Progenitor cell of endocrine pancreas (in vitro differentiated cells): ENCODE results near the gene MYO1H. TPM values are rescaled to one million over a fixed set of nuclear protein-coding genes. Genes with fewer than 3 reads are reported as not detected.

Experiments
- DNase-seq: peaks from one replicate; pipeline ENCODE4 v3.0.0; 2021; ENCODE audit warnings: low spot score; ENCODE audit not compliant: unreplicated experiment
- H3K27ac Mint-ChIP-seq: 2 replicates; pipeline ENCODE4 v1.8.0; 2021; ENCODE audit warnings: mild to moderate bottlenecking, moderate library complexity, mixed read lengths
- H3K27me3 Mint-ChIP-seq: 2 replicates; pipeline ENCODE4 v1.8.0; 2021; ENCODE audit warnings: mixed read lengths
- H3K36me3 Mint-ChIP-seq: 2 replicates; pipeline ENCODE4 v1.8.0; 2022; ENCODE audit warnings: mixed read lengths; ENCODE audit not compliant: insufficient read depth
- H3K4me1 Mint-ChIP-seq: 2 replicates; pipeline ENCODE4 v1.8.0; 2021; ENCODE audit warnings: low read depth, mixed read lengths
- H3K4me3 Mint-ChIP-seq: 2 replicates; pipeline ENCODE4 v1.8.0; 2021; ENCODE audit warnings: low read depth, mild to moderate bottlenecking, moderate library complexity, mixed read lengths
- H3K9me3 Mint-ChIP-seq: 2 replicates; pipeline ENCODE4 v1.8.0; 2021; ENCODE audit warnings: low read depth, mixed read lengths
- CTCF ChIP-seq: fragments of 200-600 bp; sonication (generic); IDR thresholded peaks from one replicate; pipeline ENCODE4 v1.5.0; 2021; ENCODE audit warnings: antibody characterized with exemption, mild to moderate bottlenecking; ENCODE audit not compliant: unreplicated experiment
- total RNA-seq: library from RNA; stranded (reverse); gene quantifications from 2 replicates; pipeline ENCODE4 v1.2.1, GENCODE V29; 2021

Gene MYO1H
- total RNA-seq, 1 donor from 2014 or later = 0.77 TPM

- no peaks in the 10 kb centered on the region for H3K27me3 Mint-ChIP-seq
- peaks cover 18% of the 10 kb centered on the region for H3K36me3 Mint-ChIP-seq
- H3K4me3 Mint-ChIP-seq = no peak overlapping the region
- H3K4me1 Mint-ChIP-seq = peaks cover 9% of the 10 kb centered on the region
- no peak overlapping the region for H3K27ac Mint-ChIP-seq
- DNase-seq = no peak
- no peaks in the 10 kb centered on the region for H3K9me3 Mint-ChIP-seq
- TF ChIP-seq CTCF = no peak
Observed at GRCh38 chr12:109458086-109458485, 110.4 kb downstream of the MYO1H start.

- TF ChIP-seq CTCF = no peak
- H3K36me3 Mint-ChIP-seq = peaks cover 13% of the 10 kb centered on the region
- DNase-seq = no peak
- H3K9me3 Mint-ChIP-seq = no peaks in the 10 kb centered on the region
- H3K27ac Mint-ChIP-seq = peak overlapping the region; percentile 21
- no peak overlapping the region for H3K4me3 Mint-ChIP-seq
- peaks cover 9% of the 10 kb centered on the region for H3K4me1 Mint-ChIP-seq
- no peaks in the 10 kb centered on the region for H3K27me3 Mint-ChIP-seq
Observed at GRCh38 chr12:109458771-109459208, 111.1 kb downstream of the MYO1H start.

- no peaks in the 10 kb centered on the region for H3K9me3 Mint-ChIP-seq
- no peak for TF ChIP-seq CTCF
- peaks cover 10% of the 10 kb centered on the region for H3K4me1 Mint-ChIP-seq
- peaks cover 10% of the 10 kb centered on the region for H3K36me3 Mint-ChIP-seq
- DNase-seq = no peak
- no peak overlapping the region for H3K4me3 Mint-ChIP-seq
- H3K27ac Mint-ChIP-seq = no peak overlapping the region
- H3K27me3 Mint-ChIP-seq = no peaks in the 10 kb centered on the region
Observed at GRCh38 chr12:109459247-109459646, 111.5 kb downstream of the MYO1H start.

GRCh38 chr12:109460538-109460937 lies 112.8 kb downstream of the MYO1H start:
- DNase-seq = no peak
- no peak overlapping the region for H3K4me3 Mint-ChIP-seq
- no peak for TF ChIP-seq CTCF
- H3K27ac Mint-ChIP-seq = no peak overlapping the region
- H3K9me3 Mint-ChIP-seq = no peaks in the 10 kb centered on the region
- H3K36me3 Mint-ChIP-seq = peaks cover 8% of the 10 kb centered on the region
- peaks cover 10% of the 10 kb centered on the region for H3K4me1 Mint-ChIP-seq
- H3K27me3 Mint-ChIP-seq = no peaks in the 10 kb centered on the region

- peaks cover 6% of the 10 kb centered on the region for H3K36me3 Mint-ChIP-seq
- H3K27ac Mint-ChIP-seq = peak overlapping the region; percentile 89
- no peak for TF ChIP-seq CTCF
- no peak overlapping the region for H3K4me3 Mint-ChIP-seq
- no peak for DNase-seq
- H3K9me3 Mint-ChIP-seq = no peaks in the 10 kb centered on the region
- H3K27me3 Mint-ChIP-seq = no peaks in the 10 kb centered on the region
- H3K4me1 Mint-ChIP-seq = peaks cover 10% of the 10 kb centered on the region
Observed at GRCh38 chr12:109461049-109461845, 113.5 kb downstream of the MYO1H start.
